HG02571 (cell line): ENCODE results near the gene OSBPL10.

ENCODE experiments used
- ATAC-seq: cut with Tn5 transposase; IDR thresholded peaks from one replicate; pipeline ENCODE4 v1.9.1; 2021; ENCODE audit warnings: mild to moderate bottlenecking, moderate library complexity; ENCODE audit not compliant: unreplicated experiment

The OSBPL10 gene

GRCh38 chr3:31929826-31930502 lies 51.1 kb downstream of the OSBPL10 start:
- no peak for ATAC-seq

GRCh38 chr3:31927811-31928210 lies 53.3 kb downstream of the OSBPL10 start:
- no peak for ATAC-seq

- no peak for ATAC-seq
Observed at GRCh38 chr3:31926543-31926942, 54.5 kb downstream of the OSBPL10 start.

GRCh38 chr3:31925271-31925630 lies 55.8 kb downstream of the OSBPL10 start:
- no peak for ATAC-seq

GRCh38 chr3:31924610-31925270 lies 56.3 kb downstream of the OSBPL10 start:
- ATAC-seq: no peak

- no peak for ATAC-seq
Observed at GRCh38 chr3:31922962-31923361, 58.1 kb downstream of the OSBPL10 start.

- ATAC-seq: no peak
Observed at GRCh38 chr3:31921837-31922236, 59.2 kb downstream of the OSBPL10 start.

GRCh38 chr3:31920310-31920709 lies 60.8 kb downstream of the OSBPL10 start:
- ATAC-seq: no peak

GRCh38 chr3:31919528-31919927 lies 61.5 kb downstream of the OSBPL10 start:
- ATAC-seq: no peak

GRCh38 chr3:31918179-31919150 lies 62.6 kb downstream of the OSBPL10 start:
- ATAC-seq: peak; percentile 68

GRCh38 chr3:31917303-31918005 lies 63.6 kb downstream of the OSBPL10 start:
- ATAC-seq: peak; percentile 90

GRCh38 chr3:31911643-31912042 lies 69.4 kb downstream of the OSBPL10 start:
- no peak for ATAC-seq

GRCh38 chr3:31911124-31911523 lies 69.9 kb downstream of the OSBPL10 start:
- no peak for ATAC-seq

- no peak for ATAC-seq
Observed at GRCh38 chr3:31909455-31909854, 71.6 kb downstream of the OSBPL10 start.

GRCh38 chr3:31908391-31909097 lies 72.5 kb downstream of the OSBPL10 start:
- ATAC-seq: no peak

GRCh38 chr3:31906182-31906581 lies 74.9 kb downstream of the OSBPL10 start:
- ATAC-seq: no peak

- no peak for ATAC-seq
Observed at GRCh38 chr3:31903686-31904431, 77.2 kb downstream of the OSBPL10 start.

GRCh38 chr3:31900583-31900982 lies 80.5 kb downstream of the OSBPL10 start:
- ATAC-seq: no peak

GRCh38 chr3:31896648-31897433 lies 84.2 kb downstream of the OSBPL10 start:
- ATAC-seq: no peak
